SKM-1 (cell line): ENCODE measurements around the gene GAK.
A peak's percentile ranks its signal among the peaks of the same experiment; 100 is the strongest.
"Not testable (repeated sequence)": the region's sequence is repeated elsewhere in the genome, so short reads cannot be mapped to it uniquely, and the experiment has no call there.

ENCODE experiments used
- DNase-seq: peaks from one replicate; lab custom pipeline; 2025; ENCODE audit not compliant: unreplicated experiment; lab: John Stamatoyannopoulos, UW

The GAK gene

GRCh38 chr4:931960-932712, at the start of gene GAK, which contains the start of gene TMEM175:
GAK (minus strand) TSS chr4:932316; CDS start chr4:932187, 129 bp downstream.
TMEM175 (plus strand) TSS chr4:932460; CDS start chr4:947740, 15,280 bp downstream.
- DNase-seq = peak; percentile 96

DNA sequence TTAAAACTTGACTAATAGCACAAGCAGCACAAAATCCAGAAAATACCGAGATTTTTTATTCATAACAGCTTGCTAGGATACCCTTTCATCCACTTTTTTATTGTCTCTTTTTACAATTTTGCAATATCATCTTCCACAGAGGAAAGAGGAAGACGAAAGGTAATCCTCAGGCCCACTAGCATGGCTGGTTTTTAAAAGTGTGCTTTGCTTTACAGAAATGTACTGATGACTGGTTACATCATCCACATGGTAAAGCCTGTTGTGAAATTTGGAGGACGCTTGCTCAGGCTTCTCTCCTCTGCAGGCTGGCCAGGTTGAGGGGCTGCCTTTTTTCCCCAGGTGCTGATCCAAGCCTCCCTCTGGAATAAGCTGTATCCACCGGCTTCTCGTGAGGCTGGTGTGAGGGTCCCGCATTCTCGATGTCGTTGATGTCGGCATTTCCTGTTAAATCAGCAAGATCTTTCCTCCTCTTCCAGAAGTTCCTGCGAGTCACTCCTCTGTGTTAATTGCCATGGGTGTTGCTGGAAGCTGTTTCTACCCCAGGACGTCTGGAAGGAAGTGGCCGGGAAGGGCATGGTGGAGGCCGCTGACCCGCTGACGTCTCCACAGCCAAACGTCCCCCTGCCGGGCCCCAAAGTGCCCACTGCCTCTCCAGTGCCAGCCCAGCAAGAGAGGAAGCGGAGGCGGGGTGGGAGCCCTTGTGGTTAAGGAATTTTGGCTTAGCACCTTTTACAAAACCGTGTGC, 47.0 kb upstream of the GAK start:
- peak; percentile 99 for DNase-seq

DNA sequence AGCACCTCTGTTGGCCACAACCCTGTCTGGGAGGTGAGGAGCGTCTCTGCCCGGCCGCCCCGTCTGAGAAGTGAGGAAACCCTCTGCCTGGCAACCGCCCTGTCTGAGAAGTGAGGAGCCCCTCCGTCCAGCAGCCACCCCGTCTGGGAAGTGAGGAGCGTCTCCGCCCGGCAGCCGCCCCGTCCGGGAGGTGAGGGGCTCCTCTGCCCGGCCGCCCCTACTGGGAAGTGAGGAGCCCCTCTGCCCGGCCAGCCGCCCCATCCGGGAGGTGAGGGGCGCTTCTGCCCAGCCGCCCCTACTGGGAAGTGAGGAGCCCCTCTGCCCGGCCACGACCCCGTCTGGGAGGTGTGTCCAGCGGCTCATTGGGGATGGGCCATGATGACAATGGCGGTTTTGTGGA, 43.9 kb upstream of the GAK start:
- DNase-seq = not testable (repeated sequence)

GRCh38 chr4:974668-975067, 42.6 kb upstream of the GAK start:
- DNase-seq = no peak

- peak; percentile 56 for DNase-seq
Observed at GRCh38 chr4:973431-974397, 41.6 kb upstream of the GAK start, which contains the start of gene DGKQ. DGKQ (minus strand) TSS chr4:973569; CDS start chr4:973482, 87 bp downstream.

- no peak for DNase-seq
Observed at GRCh38 chr4:972651-973424, 40.7 kb upstream of the GAK start.

- no peak for DNase-seq
Observed at GRCh38 chr4:971666-972500, 39.8 kb upstream of the GAK start.

GRCh38 chr4:970854-971520, 38.9 kb upstream of the GAK start:
- no peak for DNase-seq

DNA sequence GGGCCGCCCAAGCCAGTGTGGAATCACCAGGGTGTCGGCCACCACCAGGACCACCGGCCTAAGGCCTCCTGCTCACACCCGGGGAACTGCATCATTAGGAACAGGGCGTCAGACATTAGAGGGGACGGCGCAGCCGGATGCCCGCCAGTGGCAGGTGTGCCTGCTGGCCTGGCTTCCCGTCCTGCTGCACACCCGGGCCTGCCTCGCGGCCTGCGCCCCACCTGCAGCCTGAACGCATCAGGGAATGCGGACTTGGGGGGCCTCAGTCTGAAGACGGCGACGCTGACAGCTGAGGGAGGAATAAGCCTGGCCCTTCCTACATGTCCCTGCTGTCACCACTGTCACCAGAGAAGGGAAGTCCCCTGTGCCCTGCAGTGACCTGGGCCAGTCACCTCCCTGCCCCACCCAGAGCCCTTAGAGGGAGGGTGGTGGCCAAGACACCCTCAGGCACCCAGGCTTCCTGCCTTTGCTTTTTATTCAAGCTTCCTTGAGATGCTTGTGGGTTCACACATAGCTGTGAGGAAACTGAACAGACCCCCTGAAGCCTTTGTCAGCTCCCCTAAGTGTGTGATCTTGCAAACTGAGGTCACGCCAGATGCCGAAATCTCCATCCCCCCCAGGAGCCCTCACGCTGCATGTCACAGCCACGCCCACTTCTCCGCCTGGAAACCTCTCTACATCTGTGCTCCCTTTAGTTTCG, 38.1 kb upstream of the GAK start:
- no peak for DNase-seq

DNA sequence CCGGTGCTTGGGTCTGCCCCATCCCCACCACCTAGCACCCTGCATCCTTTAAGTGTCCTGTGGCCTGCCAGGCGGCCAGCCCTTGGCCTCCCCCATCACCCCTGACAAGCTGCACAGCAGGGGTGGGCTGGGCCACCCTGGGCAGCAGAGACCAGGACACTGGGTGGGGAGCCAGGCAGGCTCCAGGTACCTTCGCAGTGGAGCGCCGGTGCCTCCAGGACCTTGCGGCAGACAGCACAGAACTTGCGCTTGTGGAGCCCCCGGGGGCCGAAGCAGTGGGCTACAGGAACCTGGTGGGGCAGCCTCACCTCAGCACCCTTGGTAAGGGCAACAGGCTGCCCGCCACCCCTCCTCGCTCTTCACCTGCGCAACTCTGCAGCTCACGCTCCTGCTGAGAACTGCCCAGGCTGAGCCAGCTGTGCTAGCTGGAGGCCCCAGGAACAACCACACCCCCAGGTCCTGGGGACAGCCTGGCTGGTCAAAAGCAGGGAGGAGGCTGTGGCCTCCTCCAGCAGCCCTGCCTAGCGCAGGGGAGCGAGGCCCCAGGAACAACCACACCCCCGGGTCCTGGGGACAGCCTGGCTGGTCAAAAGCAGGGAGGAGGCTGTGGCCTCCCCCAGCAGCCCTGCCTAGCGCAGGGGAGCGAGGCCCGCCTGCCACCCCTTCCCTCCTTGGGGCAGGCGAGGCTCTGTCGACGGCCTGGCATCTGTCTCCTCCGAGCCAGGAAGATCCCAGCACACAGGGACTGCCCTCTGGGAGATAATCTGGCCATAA, 36.7 kb upstream of the GAK start:
- DNase-seq = no peak

DNA sequence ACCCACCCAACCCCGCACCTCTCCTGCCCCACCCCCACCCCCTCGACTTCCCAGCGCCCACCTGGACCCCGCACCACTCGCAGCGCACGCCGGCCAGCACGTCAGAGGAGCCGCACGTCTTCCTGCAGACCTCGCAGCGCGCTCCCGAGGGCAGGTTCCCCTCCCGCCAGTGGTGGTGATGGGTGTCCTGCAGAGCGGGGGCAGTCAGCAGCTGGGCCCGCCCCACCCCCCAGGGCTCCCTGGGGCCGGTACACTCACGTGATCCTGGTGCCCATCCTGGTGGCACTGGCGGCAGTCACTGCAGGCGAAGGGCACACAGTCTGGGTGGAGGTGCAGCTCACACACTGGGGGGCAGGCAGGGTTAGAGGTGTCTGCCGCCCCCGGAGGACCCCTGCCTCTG, 36.1 kb upstream of the GAK start:
- no peak for DNase-seq

- DNase-seq = no peak
Observed at GRCh38 chr4:967113-968104, 35.3 kb upstream of the GAK start.

DNA sequence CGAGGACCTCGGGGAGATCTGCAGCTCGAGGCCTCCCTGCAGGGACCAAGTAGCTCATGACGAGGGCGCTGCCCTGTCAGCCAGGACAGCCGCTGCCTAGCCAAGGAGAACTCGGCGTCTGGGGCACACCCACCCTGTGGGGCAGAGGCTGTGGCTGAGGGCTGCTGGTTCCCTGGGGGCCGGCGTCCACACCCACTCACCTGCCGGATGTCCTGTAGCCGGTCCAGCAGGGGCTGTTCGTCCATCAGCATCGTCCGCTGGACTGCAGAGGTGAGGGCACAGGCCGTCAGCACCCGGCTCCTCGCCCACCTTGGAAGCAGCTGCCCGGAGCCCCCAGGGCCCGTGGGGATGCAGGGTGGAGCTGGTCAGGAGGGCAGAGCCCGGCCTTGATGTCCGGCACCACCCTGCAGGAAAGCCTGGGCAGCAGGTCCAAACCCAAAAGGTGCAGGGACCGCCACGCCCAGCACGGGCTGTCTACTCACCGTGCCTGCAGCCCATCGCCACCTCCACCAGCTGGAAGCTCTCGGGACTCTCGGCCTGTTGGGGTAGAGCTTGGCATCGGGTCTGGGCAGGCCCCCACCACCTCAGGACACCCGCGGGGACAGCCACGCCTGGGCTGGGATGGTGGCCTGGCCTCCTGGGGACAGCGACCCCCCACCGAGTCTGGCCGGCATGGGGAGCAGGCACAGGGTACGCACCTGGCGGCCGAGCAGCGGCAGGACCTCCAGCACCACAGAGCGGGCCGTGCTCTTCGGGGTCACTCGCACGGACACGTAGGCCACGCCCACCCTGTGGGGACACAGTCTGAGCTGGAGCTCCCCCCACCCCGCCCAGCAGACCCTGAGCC, 34.4 kb upstream of the GAK start:
- DNase-seq = no peak

DNA sequence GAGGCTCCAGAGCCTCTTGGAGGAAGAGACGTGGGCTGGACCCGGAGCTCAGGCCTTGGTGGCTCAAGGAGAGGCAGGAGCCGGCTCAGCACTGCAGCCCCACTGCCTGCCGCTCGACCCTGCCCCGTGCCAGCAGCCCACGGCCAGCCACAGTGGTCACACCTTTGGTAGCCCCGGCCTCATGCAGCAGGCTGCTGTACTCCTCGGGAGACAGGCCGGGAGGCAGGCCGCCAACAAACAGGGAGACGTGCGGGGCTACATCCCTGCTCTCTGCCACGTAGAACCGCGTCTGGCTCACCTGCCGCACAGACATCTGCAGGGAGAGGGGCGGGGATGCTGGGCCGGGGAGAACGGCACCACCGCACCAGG, 33.6 kb upstream of the GAK start:
- no peak for DNase-seq

- DNase-seq = no peak
Observed at GRCh38 chr4:965048-965765, 33.1 kb upstream of the GAK start.
